HL-60 (cell line): Measurements from ENCODE around the gene SUMO1.

Source experiments
- DNase-seq, 2 experiments: peaks; one replicate each; pipeline ENCODE4 v3.0.0-alpha.2; 2010 to 2020; ENCODE audit warnings: low read depth in 1 of 2, low spot score in 1 of 2
- H3K27ac ChIP-seq: fragments of 250-450 bp; sonication (Bioruptor Pico); replicated peaks from 2 replicates; pipeline ENCODE4 v1.5.1; 2020; ENCODE audit warnings: mild to moderate bottlenecking, moderate library complexity
- H3K27me3 ChIP-seq: fragments of 250-450 bp; sonication (Bioruptor Pico); 2 replicates; pipeline ENCODE4 v1.5.1; 2021; ENCODE audit warnings: mild to moderate bottlenecking, moderate library complexity; ENCODE audit not compliant: insufficient read depth, poor library complexity, severe bottlenecking
- H3K4me3 ChIP-seq: replicated peaks from 2 replicates; pipeline ENCODE4 v1.5.1; 2011; ENCODE audit warnings: mild to moderate bottlenecking, control low read depth, low read length; ENCODE audit not compliant: insufficient read depth
- CTCF ChIP-seq: IDR thresholded peaks from one replicate; pipeline ENCODE4 v1.5.1; 2011; ENCODE audit warnings: low read length, control low read depth, inconsistent platforms; ENCODE audit not compliant: insufficient read depth
- GABPA ChIP-seq: IDR thresholded peaks from 2 replicates; pipeline ENCODE4 v1.6.1; 2012; ENCODE audit warnings: low read depth
- POLR2AphosphoS5 ChIP-seq: IDR thresholded peaks from 2 replicates; pipeline ENCODE4 v1.6.1; 2012; ENCODE audit warnings: low read depth
- REST ChIP-seq: IDR thresholded peaks from 2 replicates; pipeline ENCODE4 v1.6.1; 2012; ENCODE audit warnings: low read depth; ENCODE audit not compliant: insufficient replicate concordance
- SPI1 ChIP-seq: IDR thresholded peaks from 2 replicates; pipeline ENCODE4 v1.6.1; 2012; ENCODE audit warnings: low read depth, mild to moderate bottlenecking, borderline replicate concordance

The SUMO1 gene

GRCh38 chr2:202267495-202267894 lies 29.1 kb upstream of the SUMO1 start:
- DNase-seq = peak; percentile 3 to 50
- Histone ChIP-seq H3K4me3 (peak overlapping the region; percentile 80), H3K27ac (peak overlapping the region; percentile 99), H3K27me3 (no peaks in the 10 kb centered on the region)
- no peak for TF ChIP-seq REST
- no peak for TF ChIP-seq SPI1
- TF ChIP-seq POLR2AphosphoS5 = no peak
- no peak for TF ChIP-seq GABPA
- TF ChIP-seq CTCF = no peak

- peak; percentile 95 for DNase-seq
- Histone ChIP-seq H3K27me3 (no peaks in the 10 kb centered on the region), H3K4me3 (peak within 1 kb of the TSS; percentile 80), H3K27ac (peak within 1 kb of the TSS; percentile 99)
- TF ChIP-seq GABPA (peak; percentile 79), SPI1 (no peak), POLR2AphosphoS5 (peak; percentile 96), REST (peak; percentile 68), CTCF (no peak)
Observed at GRCh38 chr2:202265467-202266277, 27.3 kb upstream of the SUMO1 start, which contains the start of gene NOP58. Gene NOP58 (plus strand): TSS chr2:202265763. CDS start chr2:202265942, 179 bp downstream.

GRCh38 chr2:202261531-202261930 lies 23.1 kb upstream of the SUMO1 start:
- no peak for TF ChIP-seq REST
- TF ChIP-seq SPI1 = no peak
- TF ChIP-seq GABPA = no peak
- TF ChIP-seq CTCF = no peak
- no peak overlapping the region for H3K27ac ChIP-seq
- H3K27me3 ChIP-seq = no peaks in the 10 kb centered on the region
- H3K4me3 ChIP-seq = no peak overlapping the region
- no peak for DNase-seq
